GM12891 (cell line): Measurements from ENCODE around the gene AGA.

Experiments
- POLR2A ChIP-seq: IDR thresholded peaks from 2 replicates; pipeline ENCODE4 v1.6.1; 2011; ENCODE audit warnings: low read depth, low read length, control low read depth
- POU2F2 ChIP-seq: IDR thresholded peaks from 2 replicates; pipeline ENCODE4 v1.6.1; 2011; ENCODE audit warnings: low read depth, mild to moderate bottlenecking, control low read depth, low read length, moderate library complexity
- TAF1 ChIP-seq: IDR thresholded peaks from 2 replicates; pipeline ENCODE4 v1.6.1; 2011; ENCODE audit warnings: low read depth, low read length, control low read depth

- TF ChIP-seq POLR2A (no peak), TAF1 (no peak), POU2F2 (no peak)
Observed at GRCh38 chr4:177487977-177488376, 45.7 kb upstream of the AGA start.
